Activated naive CD8-positive, alpha-beta T cell treated with anti-CD3 and anti-CD28 coated beads for 36 hours (primary cell): ENCODE data around the gene SLC49A4. TPM values are rescaled to one million over a fixed set of nuclear protein-coding genes. Genes with fewer than 3 reads are reported as not detected.

Experiments used
- DNase-seq: peaks from one replicate; pipeline ENCODE4 v3.0.0; 2021
- H3K27ac Mint-ChIP-seq: one replicate; pipeline ENCODE4 v1.8.0; 2022; ENCODE audit warnings: mild to moderate bottlenecking, moderate library complexity, mixed read lengths
- H3K27me3 Mint-ChIP-seq: one replicate; pipeline ENCODE4 v1.8.0; 2022; ENCODE audit warnings: mild to moderate bottlenecking, mixed read lengths
- H3K36me3 Mint-ChIP-seq: one replicate; pipeline ENCODE4 v1.8.0; 2021; ENCODE audit warnings: mild to moderate bottlenecking, mixed read lengths
- H3K4me1 Mint-ChIP-seq: one replicate; pipeline ENCODE4 v1.8.0; 2021; ENCODE audit warnings: mixed read lengths
- H3K4me3 Mint-ChIP-seq: one replicate; pipeline ENCODE4 v1.8.0; 2022; ENCODE audit warnings: mild to moderate bottlenecking, moderate library complexity, mixed read lengths
- H3K9me3 Mint-ChIP-seq: one replicate; pipeline ENCODE4 v1.8.0; 2022; ENCODE audit warnings: mixed read lengths
- total RNA-seq, 2 experiments: library from RNA; stranded (reverse); gene quantifications; one replicate each; pipeline ENCODE4 v1.2.3, GENCODE V29; 2021

SLC49A4 gene
- total RNA-seq, 2 experiments from 2014 or later: 1.8 TPM

DNA sequence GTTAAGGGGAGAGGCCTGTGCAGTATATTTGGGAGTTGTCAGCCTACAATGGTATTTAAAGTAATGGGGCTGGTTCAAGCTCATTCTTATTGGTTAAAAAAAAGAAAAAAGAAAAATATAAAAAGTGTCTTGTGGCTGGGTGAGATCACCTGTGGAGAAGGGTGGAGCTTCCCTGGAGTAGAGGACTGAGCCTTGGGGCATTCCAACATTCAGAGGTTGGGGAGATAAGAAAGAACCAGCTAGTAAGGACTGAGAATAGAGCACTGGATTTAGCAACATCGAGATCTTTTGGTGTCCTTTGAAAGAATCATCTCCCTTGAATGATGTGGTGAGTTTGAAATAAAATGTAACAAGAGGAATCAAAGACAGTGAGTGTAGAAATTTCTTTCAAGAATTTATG, 5.2 kb downstream of the SLC49A4 start:
- no peak for DNase-seq
- no peak overlapping the region for H3K4me3 Mint-ChIP-seq
- no peak overlapping the region for H3K27ac Mint-ChIP-seq
- peaks cover 7% of the 10 kb centered on the region for H3K36me3 Mint-ChIP-seq
- no peaks in the 10 kb centered on the region for H3K27me3 Mint-ChIP-seq
- H3K4me1 Mint-ChIP-seq: peaks cover 23% of the 10 kb centered on the region
- H3K9me3 Mint-ChIP-seq: no peaks in the 10 kb centered on the region

DNA sequence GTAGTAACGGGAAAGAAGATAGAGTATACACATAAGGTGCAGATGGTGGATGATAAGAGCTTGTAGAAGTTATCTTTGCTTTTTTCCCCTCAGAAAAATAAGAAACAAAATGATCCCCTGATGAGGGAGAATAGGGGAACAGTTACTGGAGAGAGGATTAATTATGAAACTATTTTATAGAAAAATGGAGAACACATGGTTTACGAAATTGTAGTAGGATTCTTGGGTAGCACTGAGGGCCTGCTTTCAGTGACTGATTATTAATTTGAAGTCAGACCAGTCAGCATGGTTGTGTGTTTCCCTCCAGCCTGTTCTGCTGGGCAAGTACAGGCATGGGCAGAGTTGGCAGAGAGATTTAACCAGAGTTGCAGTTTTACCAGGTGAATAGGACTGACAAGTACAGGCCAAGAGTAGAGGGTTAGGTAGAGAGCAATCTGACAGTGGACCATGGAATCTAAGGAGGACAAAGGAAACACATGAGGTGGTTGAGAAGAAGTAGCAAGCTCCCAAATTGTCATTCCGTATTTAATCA, 5.9 kb downstream of the SLC49A4 start:
- Mint-ChIP-seq H3K4me3 (no peak overlapping the region), H3K27me3 (no peaks in the 10 kb centered on the region), H3K9me3 (no peaks in the 10 kb centered on the region), H3K36me3 (peaks cover 7% of the 10 kb centered on the region), H3K4me1 (peaks cover 20% of the 10 kb centered on the region), H3K27ac (no peak overlapping the region)
- no peak for DNase-seq

DNA sequence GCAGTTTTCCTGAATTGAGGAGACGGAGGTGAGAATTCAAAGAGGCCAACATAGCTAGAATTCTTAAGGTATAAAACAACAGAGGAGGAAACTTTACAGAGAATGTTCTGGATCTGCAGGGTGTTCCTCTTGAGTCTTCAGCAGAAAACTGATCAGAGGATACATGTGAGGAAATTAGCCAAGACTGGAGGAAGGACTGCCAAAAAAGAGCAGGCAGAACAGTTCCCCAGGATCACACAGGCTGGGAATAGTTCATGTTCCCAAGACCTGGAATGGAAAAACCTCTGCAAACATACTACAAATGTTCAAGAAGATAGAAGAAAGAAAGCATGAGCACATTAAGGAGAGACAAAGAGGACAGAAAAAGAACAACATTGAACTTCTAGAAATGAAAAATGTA, 7.5 kb downstream of the SLC49A4 start:
- peaks cover 6% of the 10 kb centered on the region for H3K4me1 Mint-ChIP-seq
- H3K4me3 Mint-ChIP-seq: no peak overlapping the region
- no peak overlapping the region for H3K27ac Mint-ChIP-seq
- no peaks in the 10 kb centered on the region for H3K9me3 Mint-ChIP-seq
- peaks cover 8% of the 10 kb centered on the region for H3K36me3 Mint-ChIP-seq
- DNase-seq: no peak
- H3K27me3 Mint-ChIP-seq: no peaks in the 10 kb centered on the region

- Mint-ChIP-seq H3K27me3 (no peaks in the 10 kb centered on the region), H3K36me3 (peaks cover 12% of the 10 kb centered on the region), H3K4me3 (no peak overlapping the region), H3K9me3 (no peaks in the 10 kb centered on the region), H3K27ac (no peak overlapping the region), H3K4me1 (peaks cover 6% of the 10 kb centered on the region)
- no peak for DNase-seq
Measured at GRCh38 chr3:122803977-122804376, 9.1 kb downstream of the SLC49A4 start.

- Mint-ChIP-seq H3K36me3 (peaks cover 8% of the 10 kb centered on the region), H3K27ac (no peak overlapping the region), H3K27me3 (no peaks in the 10 kb centered on the region), H3K9me3 (no peaks in the 10 kb centered on the region), H3K4me3 (no peak overlapping the region), H3K4me1 (no peaks in the 10 kb centered on the region)
- DNase-seq: no peak
Measured at GRCh38 chr3:122810734-122811133, 15.9 kb downstream of the SLC49A4 start.

GRCh38 chr3:122816587-122816986, 21.7 kb downstream of the SLC49A4 start:
- no peak overlapping the region for H3K27ac Mint-ChIP-seq
- H3K27me3 Mint-ChIP-seq: no peaks in the 10 kb centered on the region
- no peak for DNase-seq
- H3K36me3 Mint-ChIP-seq: peaks cover 7% of the 10 kb centered on the region
- H3K4me1 Mint-ChIP-seq: no peaks in the 10 kb centered on the region
- no peak overlapping the region for H3K4me3 Mint-ChIP-seq
- no peaks in the 10 kb centered on the region for H3K9me3 Mint-ChIP-seq

DNA sequence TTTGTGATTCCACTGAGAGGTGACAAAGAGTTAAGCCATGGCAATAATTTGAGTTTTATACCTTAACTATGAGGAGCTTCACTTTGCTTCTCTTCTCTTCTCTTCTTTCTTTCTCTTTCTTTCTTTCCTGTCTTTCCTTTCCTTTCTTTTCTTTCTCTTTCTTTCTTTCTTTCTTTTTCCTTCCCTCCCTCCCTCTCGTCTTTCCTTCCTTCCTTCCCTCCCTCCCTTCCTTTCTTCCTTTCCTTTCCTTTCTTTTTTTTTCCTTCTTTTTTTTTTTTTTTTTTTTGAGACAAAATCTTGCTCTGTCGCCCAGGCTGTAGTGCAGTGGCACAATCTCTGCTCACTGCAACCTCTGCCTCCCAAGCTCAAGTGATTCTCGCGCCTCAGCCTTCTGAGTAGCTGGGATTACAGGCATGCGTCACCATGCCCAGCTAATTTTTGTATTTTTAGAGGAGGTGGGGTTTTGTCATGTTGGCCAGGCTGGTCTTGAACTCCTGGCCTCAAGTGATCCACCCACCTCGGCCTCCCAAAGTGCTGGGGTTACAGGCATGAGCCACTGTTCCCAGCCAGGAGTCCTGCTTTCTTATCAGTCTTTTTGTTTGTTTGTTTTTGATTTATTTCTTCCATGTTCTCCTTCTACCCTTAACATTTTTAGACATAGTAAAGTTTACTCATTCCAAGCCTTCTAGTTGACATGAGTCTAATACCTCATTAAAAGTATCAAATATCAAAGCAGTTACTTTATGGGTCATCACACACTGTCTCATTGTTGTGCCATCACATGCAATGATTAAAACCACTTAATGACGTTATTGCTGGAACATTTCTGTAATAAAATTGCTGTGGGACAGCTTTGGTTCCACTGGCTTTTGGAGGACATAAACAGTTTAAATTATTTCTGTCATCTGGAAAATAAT, 29.9 kb downstream of the SLC49A4 start:
- Mint-ChIP-seq H3K27me3 (no peaks in the 10 kb centered on the region), H3K4me1 (no peaks in the 10 kb centered on the region), H3K9me3 (no peaks in the 10 kb centered on the region), H3K36me3 (peaks cover 14% of the 10 kb centered on the region), H3K4me3 (no peak overlapping the region), H3K27ac (no peak overlapping the region)
- no peak for DNase-seq

- H3K36me3 Mint-ChIP-seq: peaks cover 14% of the 10 kb centered on the region
- H3K9me3 Mint-ChIP-seq: no peaks in the 10 kb centered on the region
- H3K27me3 Mint-ChIP-seq: no peaks in the 10 kb centered on the region
- no peaks in the 10 kb centered on the region for H3K4me1 Mint-ChIP-seq
- DNase-seq: no peak
- no peak overlapping the region for H3K27ac Mint-ChIP-seq
- H3K4me3 Mint-ChIP-seq: no peak overlapping the region
Measured at GRCh38 chr3:122825460-122825859, 30.6 kb downstream of the SLC49A4 start.

- no peak overlapping the region for H3K27ac Mint-ChIP-seq
- peaks cover 10% of the 10 kb centered on the region for H3K36me3 Mint-ChIP-seq
- H3K4me1 Mint-ChIP-seq: no peaks in the 10 kb centered on the region
- H3K9me3 Mint-ChIP-seq: no peaks in the 10 kb centered on the region
- no peak for DNase-seq
- no peak overlapping the region for H3K4me3 Mint-ChIP-seq
- no peaks in the 10 kb centered on the region for H3K27me3 Mint-ChIP-seq
Measured at GRCh38 chr3:122826278-122826677, 31.4 kb downstream of the SLC49A4 start.

DNA sequence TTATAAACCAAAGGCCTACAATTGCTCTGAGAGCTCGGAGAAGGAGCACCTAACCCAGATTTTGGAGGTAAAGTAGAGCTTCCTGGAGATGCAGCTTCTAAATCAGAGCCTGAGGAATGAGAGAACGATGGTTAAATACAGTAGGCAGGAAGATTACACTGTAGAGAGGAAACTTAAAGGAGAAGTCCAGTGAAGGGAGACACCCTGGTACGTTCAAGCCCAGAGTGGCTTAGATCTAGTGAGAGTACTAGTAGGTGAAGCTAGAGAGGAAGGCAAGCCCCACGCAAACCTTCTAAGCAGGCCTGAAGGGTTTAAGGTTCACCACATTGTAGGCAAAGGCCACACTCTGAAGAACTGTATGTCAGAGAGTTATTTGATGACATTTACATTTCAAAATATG, 33.4 kb downstream of the SLC49A4 start:
- Mint-ChIP-seq H3K27me3 (no peaks in the 10 kb centered on the region), H3K4me1 (no peaks in the 10 kb centered on the region), H3K27ac (no peak overlapping the region), H3K4me3 (no peak overlapping the region), H3K36me3 (peaks cover 13% of the 10 kb centered on the region), H3K9me3 (no peaks in the 10 kb centered on the region)
- DNase-seq: no peak

DNA sequence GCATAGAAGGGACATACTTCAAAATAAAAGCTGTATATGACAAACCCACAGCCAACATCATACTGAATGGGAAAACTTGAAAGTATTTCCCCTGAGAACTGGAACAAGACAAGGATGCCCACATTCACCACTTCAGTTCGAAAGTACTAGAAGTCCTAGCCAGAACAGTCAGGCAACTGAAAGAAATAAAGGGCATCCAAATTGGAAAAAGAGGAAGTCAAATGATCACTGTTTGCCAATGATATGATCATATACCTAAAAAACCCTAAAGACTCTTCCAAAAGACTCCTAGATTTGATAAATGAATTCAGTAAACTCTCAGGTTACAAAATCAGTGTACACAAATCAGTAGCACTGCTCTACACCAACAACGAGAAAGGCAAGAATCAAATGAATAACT, 40.7 kb downstream of the SLC49A4 start:
- no peak for DNase-seq
- Mint-ChIP-seq H3K9me3 (peaks cover 1% of the 10 kb centered on the region), H3K27me3 (no peaks in the 10 kb centered on the region), H3K36me3 (peaks cover 24% of the 10 kb centered on the region), H3K4me3 (no peak overlapping the region), H3K4me1 (no peaks in the 10 kb centered on the region), H3K27ac (no peak overlapping the region)

GRCh38 chr3:122843604-122844003, 48.7 kb downstream of the SLC49A4 start:
- no peak for DNase-seq
- no peaks in the 10 kb centered on the region for H3K27me3 Mint-ChIP-seq
- no peak overlapping the region for H3K27ac Mint-ChIP-seq
- no peaks in the 10 kb centered on the region for H3K4me1 Mint-ChIP-seq
- no peaks in the 10 kb centered on the region for H3K9me3 Mint-ChIP-seq
- peaks cover 8% of the 10 kb centered on the region for H3K36me3 Mint-ChIP-seq
- H3K4me3 Mint-ChIP-seq: no peak overlapping the region

- no peaks in the 10 kb centered on the region for H3K9me3 Mint-ChIP-seq
- DNase-seq: no peak
- peaks cover 5% of the 10 kb centered on the region for H3K36me3 Mint-ChIP-seq
- peaks cover 10% of the 10 kb centered on the region for H3K4me1 Mint-ChIP-seq
- no peaks in the 10 kb centered on the region for H3K27me3 Mint-ChIP-seq
- no peak overlapping the region for H3K27ac Mint-ChIP-seq
- no peak overlapping the region for H3K4me3 Mint-ChIP-seq
Measured at GRCh38 chr3:122857019-122857418, 62.1 kb downstream of the SLC49A4 start.

DNA sequence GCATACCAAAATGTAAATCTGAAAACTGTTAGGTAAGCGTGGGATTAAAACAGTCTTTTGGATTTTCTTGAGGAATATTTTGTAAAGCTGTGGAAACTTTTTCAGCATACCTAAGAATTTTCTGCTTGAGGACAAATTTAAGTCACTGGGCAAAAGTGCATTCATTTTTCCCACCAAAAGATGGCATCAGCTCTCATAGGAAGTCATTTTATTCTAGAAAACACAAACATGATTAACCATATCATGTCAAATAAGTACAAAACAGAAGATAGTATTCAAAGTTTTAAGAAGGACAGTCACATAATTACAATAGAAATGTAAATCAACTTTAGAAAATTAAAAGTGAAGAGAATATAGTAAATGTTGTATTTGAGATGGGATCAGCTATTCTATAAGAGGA, 63.5 kb downstream of the SLC49A4 start:
- peaks cover 10% of the 10 kb centered on the region for H3K4me1 Mint-ChIP-seq
- peaks cover 5% of the 10 kb centered on the region for H3K36me3 Mint-ChIP-seq
- no peak for DNase-seq
- H3K9me3 Mint-ChIP-seq: no peaks in the 10 kb centered on the region
- H3K4me3 Mint-ChIP-seq: no peak overlapping the region
- H3K27ac Mint-ChIP-seq: no peak overlapping the region
- no peaks in the 10 kb centered on the region for H3K27me3 Mint-ChIP-seq

DNA sequence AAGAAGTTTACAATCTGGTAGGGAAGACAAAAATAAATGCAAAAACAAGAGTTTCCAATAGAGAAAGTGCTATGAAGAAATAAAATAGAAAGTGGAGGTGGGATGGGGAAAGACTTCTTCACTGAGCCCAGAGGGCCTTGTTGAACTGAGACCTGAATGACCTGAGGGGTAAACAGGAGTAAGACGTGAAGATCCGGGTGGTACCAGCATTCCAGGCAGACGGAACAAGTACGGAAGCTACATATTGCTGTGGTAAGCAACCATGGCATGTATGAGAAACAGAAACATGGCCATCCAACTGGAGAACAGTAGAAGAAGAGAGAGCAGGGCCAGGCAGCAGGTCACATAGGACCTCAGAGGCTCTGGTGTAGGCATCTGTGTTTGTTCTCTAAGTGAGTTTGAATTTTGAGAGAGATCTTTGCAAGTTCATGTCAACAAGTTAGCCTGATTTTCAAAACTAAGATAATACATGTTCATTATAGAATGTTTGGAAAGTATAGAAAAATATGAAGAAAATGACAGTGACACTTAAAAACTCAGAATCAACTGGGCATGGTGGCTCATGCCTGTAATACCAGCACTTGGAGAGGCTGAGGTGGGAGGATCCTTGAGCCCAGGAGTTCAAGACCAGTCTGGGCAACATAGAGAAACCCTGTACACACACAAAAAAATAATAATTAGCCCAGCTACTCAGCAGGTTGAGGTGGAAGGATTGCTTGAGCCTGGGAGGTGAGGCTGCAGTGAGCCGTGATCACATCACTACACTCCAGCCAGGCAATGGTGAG, 64.3 kb downstream of the SLC49A4 start:
- no peak for DNase-seq
- H3K4me3 Mint-ChIP-seq: no peak overlapping the region

More for the DNA sequence above, 64.3 kb downstream of the SLC49A4 start:
- Mint-ChIP-seq H3K9me3 (no peaks in the 10 kb centered on the region), H3K4me1 (peaks cover 10% of the 10 kb centered on the region), H3K27me3 (no peaks in the 10 kb centered on the region), H3K36me3 (peaks cover 5% of the 10 kb centered on the region), H3K27ac (no peak overlapping the region)
